Measurements from ENCODE around the gene FRMD4A. TPM values are rescaled to one million over a fixed set of nuclear protein-coding genes. Genes with fewer than 3 reads are reported as not detected.

FRMD4A gene
- total RNA-seq, 2 donors from 2014 or later: 55.9 to 81.0 TPM

DNA sequence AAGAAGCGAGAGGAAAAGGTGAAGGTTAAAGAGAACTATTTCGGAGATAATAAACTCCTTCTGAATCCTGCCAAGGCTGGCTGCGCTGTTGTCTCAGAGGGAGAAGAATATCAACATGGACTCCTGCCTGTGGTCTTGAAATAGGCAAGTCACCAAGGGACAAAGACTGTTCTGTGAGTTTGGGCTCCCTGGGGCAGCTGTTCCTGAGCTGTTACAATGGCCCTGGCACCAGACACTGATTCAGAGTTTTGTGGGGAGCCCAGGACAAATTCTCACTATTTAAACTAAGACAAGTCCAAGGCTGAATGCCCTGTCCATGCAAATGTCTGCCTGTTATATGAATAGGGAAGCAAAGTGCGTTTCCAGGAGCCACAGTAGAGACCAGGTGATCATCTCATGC is 662.6 kb downstream of the FRMD4A start:
- Histone ChIP-seq H3K9me3 (no peaks in the 10 kb centered on the region), H3K27ac (no peak overlapping the region), H3K4me3 (no peak overlapping the region), H3K36me3 (peaks cover 61% of the 10 kb centered on the region), H3K4me1 (ENCODE audit: control insufficient read depth in 1 of 2, low read depth in 2 of 2) (no peaks in the 10 kb centered on the region), H3K27me3 (replicated peaks; ENCODE audit: insufficient read depth) (no peaks in the 10 kb centered on the region)
- no peak for DNase-seq (ENCODE audit: low spot score)
- TF ChIP-seq, protein P1, sequence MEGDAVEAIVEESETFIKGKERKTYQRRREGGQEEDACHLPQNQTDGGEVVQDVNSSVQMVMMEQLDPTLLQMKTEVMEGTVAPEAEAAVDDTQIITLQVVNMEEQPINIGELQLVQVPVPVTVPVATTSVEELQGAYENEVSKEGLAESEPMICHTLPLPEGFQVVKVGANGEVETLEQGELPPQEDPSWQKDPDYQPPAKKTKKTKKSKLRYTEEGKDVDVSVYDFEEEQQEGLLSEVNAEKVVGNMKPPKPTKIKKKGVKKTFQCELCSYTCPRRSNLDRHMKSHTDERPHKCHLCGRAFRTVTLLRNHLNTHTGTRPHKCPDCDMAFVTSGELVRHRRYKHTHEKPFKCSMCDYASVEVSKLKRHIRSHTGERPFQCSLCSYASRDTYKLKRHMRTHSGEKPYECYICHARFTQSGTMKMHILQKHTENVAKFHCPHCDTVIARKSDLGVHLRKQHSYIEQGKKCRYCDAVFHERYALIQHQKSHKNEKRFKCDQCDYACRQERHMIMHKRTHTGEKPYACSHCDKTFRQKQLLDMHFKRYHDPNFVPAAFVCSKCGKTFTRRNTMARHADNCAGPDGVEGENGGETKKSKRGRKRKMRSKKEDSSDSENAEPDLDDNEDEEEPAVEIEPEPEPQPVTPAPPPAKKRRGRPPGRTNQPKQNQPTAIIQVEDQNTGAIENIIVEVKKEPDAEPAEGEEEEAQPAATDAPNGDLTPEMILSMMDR (IDR thresholded peaks at IDR 0.05): no peak
- no peak for ATAC-seq (ENCODE audit: insufficient number of reproducible peaks, low FRiP score, low read depth)

DNA sequence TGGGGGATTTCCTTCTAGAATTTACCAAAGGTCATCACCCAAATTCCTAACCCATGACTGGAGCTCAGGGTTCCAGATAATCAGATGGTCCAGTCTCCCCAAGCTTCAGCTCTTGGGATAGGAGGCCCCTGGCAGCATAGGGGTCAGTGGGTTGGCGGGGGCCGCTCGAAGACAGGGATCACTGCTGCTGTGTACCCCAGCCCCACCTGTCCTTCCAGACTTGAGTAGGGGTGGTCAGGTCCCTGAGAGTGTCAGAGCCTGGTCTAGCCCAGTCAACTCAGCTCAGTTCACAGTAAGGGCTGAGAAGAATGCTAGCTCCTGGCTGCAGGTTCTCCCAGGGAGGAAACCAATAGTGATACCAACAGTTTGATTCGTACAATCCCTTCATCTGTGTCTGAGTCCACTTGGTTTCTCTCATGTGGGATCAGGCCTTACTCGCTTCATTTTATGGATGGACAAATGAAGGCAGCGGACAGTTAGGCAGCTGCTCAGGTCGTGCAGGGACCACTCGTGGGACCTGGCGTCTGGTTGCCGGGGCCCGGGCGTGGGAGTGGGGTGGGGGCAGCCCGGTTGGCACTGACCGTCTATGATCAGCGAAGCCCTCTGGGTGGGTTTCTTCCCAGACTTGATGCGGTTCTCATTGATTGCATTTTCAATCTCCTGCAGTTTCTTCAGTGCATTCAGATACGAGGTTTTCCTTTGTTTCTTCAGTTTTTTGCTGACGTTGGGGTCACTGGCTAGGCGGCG is 665.0 kb downstream of the FRMD4A start:
- DNase-seq (ENCODE audit: low spot score) (no peak), ATAC-seq (ENCODE audit: insufficient number of reproducible peaks, low FRiP score, low read depth) (no peak)
- TF ChIP-seq, protein P1 (IDR thresholded peaks at IDR 0.05): no peak
- no peak overlapping the region for H3K27ac ChIP-seq
- no peaks in the 10 kb centered on the region for H3K9me3 ChIP-seq
- H3K4me3 ChIP-seq: no peak overlapping the region
- peaks cover 64% of the 10 kb centered on the region for H3K36me3 ChIP-seq
- no peaks in the 10 kb centered on the region for H3K27me3 ChIP-seq (replicated peaks; ENCODE audit: insufficient read depth)
- H3K4me1 ChIP-seq (ENCODE audit: control insufficient read depth in 1 of 2, low read depth in 2 of 2): no peaks in the 10 kb centered on the region

DNA sequence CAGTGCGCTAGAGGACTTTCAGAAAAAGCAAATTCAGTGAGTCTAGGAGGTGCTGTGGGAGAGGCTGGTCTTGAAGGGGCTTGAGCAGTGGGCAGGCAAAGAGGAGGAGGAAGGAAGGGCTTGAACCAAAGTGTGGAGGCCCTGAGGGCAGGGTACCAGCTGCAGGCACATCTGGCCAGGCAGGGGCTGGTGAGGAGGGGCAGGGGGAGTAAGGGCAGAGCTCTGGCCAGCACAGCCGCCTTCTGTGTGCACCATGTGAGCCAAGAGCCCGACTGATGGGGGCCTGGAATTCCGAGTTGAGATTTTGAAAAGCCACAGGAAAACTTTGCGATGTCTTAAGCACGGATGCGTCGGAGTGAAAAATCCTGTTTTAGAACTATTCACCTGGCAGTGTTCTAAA is 669.5 kb downstream of the FRMD4A start:
- Histone ChIP-seq H3K27ac (peak overlapping the region in 1 of 2 donors; percentile 28), H3K4me3 (no peak overlapping the region), H3K4me1 (ENCODE audit: control insufficient read depth in 1 of 2, low read depth in 2 of 2) (peaks cover 0 to 9% of the 10 kb centered on the region in 2 donors), H3K27me3 (replicated peaks; ENCODE audit: insufficient read depth) (no peaks in the 10 kb centered on the region), H3K36me3 (peaks cover 34% of the 10 kb centered on the region), H3K9me3 (no peaks in the 10 kb centered on the region)
- DNase-seq (ENCODE audit: low spot score): no peak
- ATAC-seq (ENCODE audit: insufficient number of reproducible peaks, low FRiP score, low read depth): no peak
- TF ChIP-seq, protein P1 (IDR thresholded peaks at IDR 0.05): no peak

DNA sequence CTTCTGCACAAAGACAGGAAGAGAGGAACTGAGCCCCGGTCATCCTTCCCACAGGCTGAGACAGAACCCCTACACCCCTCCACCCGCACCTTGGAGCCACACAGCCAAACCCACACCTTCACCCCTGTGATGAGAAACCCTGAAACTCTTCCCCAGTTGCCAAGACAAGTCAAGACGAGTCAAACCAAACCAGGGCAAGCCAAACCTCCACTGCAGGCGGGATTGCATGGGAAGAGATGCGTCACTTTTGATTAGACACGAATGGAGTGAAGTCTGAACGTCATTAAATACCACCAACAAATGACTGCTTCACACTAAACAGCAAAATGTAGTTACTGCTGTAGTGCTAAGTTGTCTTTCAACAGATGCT is 670.2 kb downstream of the FRMD4A start:
- ATAC-seq (ENCODE audit: insufficient number of reproducible peaks, low FRiP score, low read depth) (no peak), DNase-seq (ENCODE audit: low spot score) (no peak)
- Histone ChIP-seq H3K4me3 (no peak overlapping the region), H3K9me3 (no peaks in the 10 kb centered on the region), H3K36me3 (peaks cover 28% of the 10 kb centered on the region), H3K4me1 (ENCODE audit: control insufficient read depth in 1 of 2, low read depth in 2 of 2) (peaks cover 0 to 9% of the 10 kb centered on the region in 2 donors), H3K27me3 (replicated peaks; ENCODE audit: insufficient read depth) (no peaks in the 10 kb centered on the region), H3K27ac (no peak overlapping the region)
- TF ChIP-seq, protein P1 (IDR thresholded peaks at IDR 0.05): no peak

DNA sequence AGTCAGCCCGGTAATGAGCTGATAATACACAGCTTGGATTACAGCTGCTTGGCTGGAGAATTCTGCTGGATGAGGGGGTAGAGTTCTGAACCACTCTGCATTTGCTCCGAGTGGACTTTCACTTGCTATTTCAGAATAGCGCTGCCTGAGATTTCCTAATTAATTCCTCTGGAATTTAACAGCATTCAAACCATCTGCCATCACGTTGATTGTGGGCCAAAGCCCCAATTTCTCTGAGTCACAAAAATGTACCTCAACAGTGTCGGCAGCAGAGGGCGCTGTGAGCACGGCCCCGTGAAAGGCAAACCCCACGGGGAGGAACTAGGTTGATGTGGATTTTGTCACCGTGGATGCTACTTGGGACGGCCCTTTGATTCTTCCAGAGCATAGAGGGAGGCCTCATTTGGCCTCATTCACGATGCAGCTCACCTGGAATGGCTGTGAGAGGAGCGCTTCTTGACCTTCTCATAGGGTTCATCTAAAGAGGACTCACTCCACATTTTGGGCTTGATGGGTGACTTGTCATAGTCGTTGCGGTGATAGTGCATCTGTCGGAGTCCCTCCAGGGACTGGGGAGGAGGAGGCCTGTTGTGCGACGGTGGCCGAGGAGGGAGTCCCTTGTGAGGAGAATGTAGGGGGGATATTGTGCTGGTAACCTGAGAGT is 670.7 kb downstream of the FRMD4A start:
- peaks cover 23% of the 10 kb centered on the region for H3K36me3 ChIP-seq
- no peaks in the 10 kb centered on the region for H3K27me3 ChIP-seq (replicated peaks; ENCODE audit: insufficient read depth)
- no peak overlapping the region for H3K27ac ChIP-seq
- H3K4me3 ChIP-seq: no peak overlapping the region
- no peak for ATAC-seq (ENCODE audit: insufficient number of reproducible peaks, low FRiP score, low read depth)
- TF ChIP-seq, protein P1 (IDR thresholded peaks at IDR 0.05): peak; percentile 88
- no peaks in the 10 kb centered on the region for H3K9me3 ChIP-seq
- H3K4me1 ChIP-seq (ENCODE audit: control insufficient read depth in 1 of 2, low read depth in 2 of 2): peaks cover 0 to 9% of the 10 kb centered on the region in 2 donors
- DNase-seq (ENCODE audit: low spot score): no peak
